ENCODE measurements around the gene MCCC1.
"Not testable (repeated sequence)": the region's sequence is repeated elsewhere in the genome, so short reads cannot be mapped to it uniquely, and the experiment has no call there.

Gene MCCC1

GRCh38 chr3:183046883-183047282 lies 52.4 kb downstream of the MCCC1 start:
- DNase-seq (ENCODE audit: low spot score), result no peak

GRCh38 chr3:183044547-183045229 lies 54.6 kb downstream of the MCCC1 start:
- DNase-seq (ENCODE audit: low spot score), result no peak

- DNase-seq (ENCODE audit: low spot score), result no peak
Measured at GRCh38 chr3:183038757-183039156, 60.5 kb downstream of the MCCC1 start.

GRCh38 chr3:183038221-183038620 lies 61.1 kb downstream of the MCCC1 start:
- DNase-seq (ENCODE audit: low spot score), result no peak

GRCh38 chr3:183033746-183034145 lies 65.5 kb downstream of the MCCC1 start:
- no peak for DNase-seq (ENCODE audit: low spot score)

GRCh38 chr3:183032880-183033555 lies 66.3 kb downstream of the MCCC1 start:
- no peak for DNase-seq (ENCODE audit: low spot score)

- DNase-seq (ENCODE audit: low spot score), result no peak
Measured at GRCh38 chr3:183031826-183032225, 67.5 kb downstream of the MCCC1 start.

- no peak for DNase-seq (ENCODE audit: low spot score)
Measured at GRCh38 chr3:183028416-183028815, 70.9 kb downstream of the MCCC1 start.

- no peak for DNase-seq (ENCODE audit: low spot score)
Measured at GRCh38 chr3:183027276-183027675, 72.0 kb downstream of the MCCC1 start.

GRCh38 chr3:183022936-183023516 lies 76.3 kb downstream of the MCCC1 start:
- no peak for DNase-seq (ENCODE audit: low spot score)

- DNase-seq (ENCODE audit: low spot score), result no peak
Measured at GRCh38 chr3:183018421-183019192, 80.7 kb downstream of the MCCC1 start.

GRCh38 chr3:183015185-183015584 lies 84.1 kb downstream of the MCCC1 start:
- DNase-seq (ENCODE audit: low spot score), result no peak

GRCh38 chr3:183013856-183014255 lies 85.4 kb downstream of the MCCC1 start:
- DNase-seq (ENCODE audit: low spot score), result no peak

GRCh38 chr3:183013074-183013473 lies 86.2 kb downstream of the MCCC1 start:
- DNase-seq (ENCODE audit: low spot score), result no peak

- DNase-seq (ENCODE audit: low spot score), result no peak
Measured at GRCh38 chr3:183008800-183009199, 90.5 kb downstream of the MCCC1 start.

- no peak for DNase-seq (ENCODE audit: low spot score)
Measured at GRCh38 chr3:183008303-183008702, 91.0 kb downstream of the MCCC1 start.

GRCh38 chr3:183006396-183007002 lies 92.8 kb downstream of the MCCC1 start:
- no peak for DNase-seq (ENCODE audit: low spot score)

GRCh38 chr3:182999767-183000166 lies 99.5 kb downstream of the MCCC1 start:
- no peak for DNase-seq (ENCODE audit: low spot score)

- not testable (repeated sequence) for DNase-seq (ENCODE audit: low spot score)
Measured at GRCh38 chr3:182993486-182994201, 105.7 kb downstream of the MCCC1 start.

GRCh38 chr3:182989566-182989965 lies 109.7 kb downstream of the MCCC1 start:
- no peak for DNase-seq (ENCODE audit: low spot score)

GRCh38 chr3:182986021-182986420 lies 113.3 kb downstream of the MCCC1 start:
- no peak for DNase-seq (ENCODE audit: low spot score)

GRCh38 chr3:182983876-182984275 lies 115.4 kb downstream of the MCCC1 start:
- no peak for DNase-seq (ENCODE audit: low spot score)

Measured in CD4-positive, alpha-beta T cell treated with Interleukin-15 for 4 hours (primary cell).